ENCODE data around the gene UGGT2.
"Not testable (repeated sequence)": the region's sequence is repeated elsewhere in the genome, so short reads cannot be mapped to it uniquely, and the experiment has no call there.

Gene UGGT2

DNA sequence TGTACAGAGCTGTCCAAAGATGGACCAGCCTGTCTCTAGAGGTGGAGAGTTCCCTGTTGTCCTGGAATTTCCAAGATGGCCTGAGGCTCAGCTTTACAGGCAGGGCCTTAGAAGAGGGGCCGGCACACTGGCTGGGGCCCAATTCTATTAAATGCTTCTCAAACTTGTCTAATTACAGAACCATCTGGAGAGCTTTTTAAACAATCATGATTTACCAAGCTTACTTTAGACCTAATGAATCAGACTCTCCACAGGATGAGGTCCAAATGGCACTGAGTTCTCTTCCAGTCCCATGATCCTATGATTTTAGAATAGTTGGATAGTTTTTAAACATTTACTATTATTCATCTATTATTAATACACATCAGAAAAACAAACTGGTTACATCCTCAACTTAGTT is 252.8 kb downstream of the UGGT2 start:
- H2AFZ ChIP-seq (ENCODE audit: low read length, unreplicated experiment) = no peak overlapping the region
- H3K27me3 ChIP-seq (ENCODE audit: insufficient read depth, low read length) = no peaks in the 10 kb centered on the region
- H3K27ac ChIP-seq (ENCODE audit: low read depth, low read length) = no peak overlapping the region
- no peak overlapping the region for H3K4me3 ChIP-seq (ENCODE audit: low read depth, low read length)
- H3K79me2 ChIP-seq (ENCODE audit: control insufficient read depth, insufficient read depth, low read length, unreplicated experiment) = no peaks in the 10 kb centered on the region
- H3K36me3 ChIP-seq (ENCODE audit: insufficient read depth, low read length) = no peaks in the 10 kb centered on the region
- H3K4me1 ChIP-seq (ENCODE audit: control insufficient read depth, insufficient read depth, low read length, unreplicated experiment) = no peaks in the 10 kb centered on the region

DNA sequence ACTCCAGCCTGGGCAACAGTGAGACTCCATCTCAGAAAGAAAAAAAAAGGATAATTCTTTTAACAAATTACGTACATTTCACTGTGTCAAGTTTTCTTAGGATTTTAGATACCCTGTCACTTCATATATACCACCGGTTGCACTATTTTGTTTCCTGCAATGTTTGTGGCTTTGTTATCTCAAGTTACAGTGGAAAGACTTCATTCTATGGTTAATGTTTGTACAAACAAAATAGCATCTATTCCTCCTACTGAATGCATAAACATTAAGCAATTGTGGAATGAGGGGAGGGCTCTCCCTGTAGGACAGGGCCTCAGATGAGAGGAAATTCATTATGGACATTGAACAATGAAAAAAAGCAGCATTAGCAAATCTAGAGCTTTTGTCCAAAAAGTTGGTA is 256.2 kb downstream of the UGGT2 start:
- no peaks in the 10 kb centered on the region for H3K4me1 ChIP-seq (ENCODE audit: control insufficient read depth, insufficient read depth, low read length, unreplicated experiment)
- H2AFZ ChIP-seq (ENCODE audit: low read length, unreplicated experiment) = no peak overlapping the region

DNA sequence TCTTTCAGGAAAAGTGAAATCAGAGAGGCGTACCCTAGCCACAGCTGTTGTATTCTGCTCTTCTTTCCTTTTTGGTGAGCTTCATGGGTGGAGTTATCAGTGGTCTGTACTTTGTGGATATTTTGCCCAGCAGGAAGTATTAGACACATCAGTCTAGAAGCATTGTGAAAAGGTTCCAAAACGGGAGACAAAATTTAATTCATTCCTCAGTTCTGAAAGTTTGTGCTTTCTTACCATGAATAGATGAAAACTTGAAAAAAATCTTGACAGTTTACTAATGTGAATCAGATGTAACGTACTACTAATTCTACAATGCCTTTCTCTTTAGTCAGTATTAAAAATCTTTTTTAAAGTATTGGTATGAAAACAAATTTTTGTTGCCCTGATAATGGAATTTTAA is 259.4 kb downstream of the UGGT2 start:
- no peaks in the 10 kb centered on the region for H3K79me2 ChIP-seq (ENCODE audit: control insufficient read depth, insufficient read depth, low read length, unreplicated experiment)
- H2AFZ ChIP-seq (ENCODE audit: low read length, unreplicated experiment) = no peak overlapping the region
- peaks cover 9% of the 10 kb centered on the region for H3K36me3 ChIP-seq (ENCODE audit: insufficient read depth, low read length)
- no peaks in the 10 kb centered on the region for H3K27me3 ChIP-seq (ENCODE audit: insufficient read depth, low read length)
- no peak overlapping the region for H3K27ac ChIP-seq (ENCODE audit: low read depth, low read length)
- no peaks in the 10 kb centered on the region for H3K4me1 ChIP-seq (ENCODE audit: control insufficient read depth, insufficient read depth, low read length, unreplicated experiment)
- H3K4me3 ChIP-seq (ENCODE audit: low read depth, low read length) = no peak overlapping the region

More for the DNA sequence above, 256.2 kb downstream of the UGGT2 start:
- Histone ChIP-seq H3K36me3 (ENCODE audit: insufficient read depth, low read length) (no peaks in the 10 kb centered on the region), H3K4me3 (ENCODE audit: low read depth, low read length) (no peak overlapping the region), H3K79me2 (ENCODE audit: control insufficient read depth, insufficient read depth, low read length, unreplicated experiment) (no peaks in the 10 kb centered on the region), H3K27ac (ENCODE audit: low read depth, low read length) (no peak overlapping the region), H3K27me3 (ENCODE audit: insufficient read depth, low read length) (no peaks in the 10 kb centered on the region)

DNA sequence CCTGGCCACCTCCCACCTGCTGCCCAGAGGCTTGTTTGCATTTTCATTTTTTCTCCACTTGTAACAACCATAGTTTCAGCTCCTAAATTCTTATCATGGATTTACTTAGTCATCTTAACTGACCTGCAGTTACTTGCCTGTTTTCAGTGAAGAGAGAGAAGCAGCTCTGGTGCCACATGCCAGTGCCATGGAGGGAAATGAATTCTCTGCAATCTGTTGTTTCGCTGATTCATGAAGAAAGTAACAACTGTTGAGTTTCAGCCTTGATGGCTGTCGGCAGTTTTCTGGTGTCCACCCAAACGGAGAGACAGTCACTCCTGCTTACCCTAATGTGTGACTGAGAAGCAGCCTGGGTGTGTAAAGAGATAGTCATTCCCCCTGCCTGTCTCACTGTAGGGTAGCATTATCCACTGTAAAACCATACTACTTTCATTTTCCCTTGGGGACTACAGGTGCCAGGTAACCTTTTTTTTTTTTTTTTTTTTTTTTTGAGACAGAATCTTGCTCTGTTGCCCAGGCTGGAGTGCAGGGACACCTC is 260.1 kb downstream of the UGGT2 start:
- no peak overlapping the region for H3K27ac ChIP-seq (ENCODE audit: low read depth, low read length)
- H3K4me3 ChIP-seq (ENCODE audit: low read depth, low read length) = no peak overlapping the region
- H3K4me1 ChIP-seq (ENCODE audit: control insufficient read depth, insufficient read depth, low read length, unreplicated experiment) = no peaks in the 10 kb centered on the region
- H3K79me2 ChIP-seq (ENCODE audit: control insufficient read depth, insufficient read depth, low read length, unreplicated experiment) = no peaks in the 10 kb centered on the region
- peaks cover 9% of the 10 kb centered on the region for H3K36me3 ChIP-seq (ENCODE audit: insufficient read depth, low read length)
- H3K27me3 ChIP-seq (ENCODE audit: insufficient read depth, low read length) = no peaks in the 10 kb centered on the region
- H2AFZ ChIP-seq (ENCODE audit: low read length, unreplicated experiment) = no peak overlapping the region

DNA sequence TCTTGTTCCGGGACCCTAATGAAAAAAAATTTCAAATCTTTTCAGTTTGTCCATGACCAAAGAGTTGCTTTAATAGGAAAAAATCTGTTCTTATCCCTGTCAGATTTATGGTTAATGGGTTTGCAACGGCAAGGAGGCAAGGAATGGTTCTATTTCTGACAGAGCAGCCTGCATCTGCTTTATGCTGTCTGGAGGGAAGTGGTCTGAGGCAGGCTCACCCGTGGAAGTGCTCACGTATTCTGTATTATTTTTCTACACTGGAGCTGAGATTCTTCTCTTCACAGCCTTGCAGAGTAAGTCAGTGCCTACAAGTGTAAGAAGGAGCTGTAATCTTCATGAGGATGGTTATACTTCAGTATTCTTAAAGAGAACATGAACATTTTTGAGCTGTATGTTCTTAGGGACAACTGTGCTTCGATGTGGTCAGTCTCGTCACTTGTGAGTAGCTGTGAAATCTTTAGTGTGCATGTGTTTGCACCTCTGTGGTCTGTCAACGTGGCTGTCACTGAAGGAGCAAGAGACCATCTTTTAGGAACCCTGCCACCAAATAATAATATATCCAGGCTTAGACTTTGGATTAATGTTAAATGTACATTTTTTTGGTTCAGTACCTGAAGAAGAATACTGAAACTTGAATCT is 262.0 kb downstream of the UGGT2 start:
- Histone ChIP-seq H3K79me2 (ENCODE audit: control insufficient read depth, insufficient read depth, low read length, unreplicated experiment) (no peaks in the 10 kb centered on the region), H2AFZ (ENCODE audit: low read length, unreplicated experiment) (no peak overlapping the region), H3K4me3 (ENCODE audit: low read depth, low read length) (no peak overlapping the region), H3K36me3 (ENCODE audit: insufficient read depth, low read length) (peaks cover 14% of the 10 kb centered on the region), H3K4me1 (ENCODE audit: control insufficient read depth, insufficient read depth, low read length, unreplicated experiment) (no peaks in the 10 kb centered on the region), H3K27ac (ENCODE audit: low read depth, low read length) (no peak overlapping the region), H3K27me3 (ENCODE audit: insufficient read depth, low read length) (no peaks in the 10 kb centered on the region)

DNA sequence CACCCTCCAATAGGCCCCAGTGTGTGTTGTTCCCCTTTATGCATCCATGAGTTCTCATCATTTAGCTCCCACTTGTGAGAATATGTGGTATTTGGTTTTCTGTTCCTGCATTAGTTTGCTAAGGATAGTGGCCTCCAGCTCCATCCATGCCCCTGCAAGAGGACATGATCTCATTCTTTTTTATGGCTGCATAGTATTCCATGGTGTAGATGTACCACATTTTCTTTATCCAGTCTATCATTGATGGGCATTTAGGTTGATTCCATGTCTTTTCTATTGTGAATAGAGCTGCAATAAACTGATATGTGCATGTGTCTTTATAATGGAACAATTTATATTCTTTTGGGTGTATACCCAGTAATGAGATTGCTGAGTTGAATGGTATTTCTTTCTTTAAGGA is 263.9 kb downstream of the UGGT2 start:
- not testable (repeated sequence) for H3K79me2 ChIP-seq (ENCODE audit: control insufficient read depth, insufficient read depth, low read length, unreplicated experiment); H3K4me3 ChIP-seq (ENCODE audit: low read depth, low read length); H2AFZ ChIP-seq (ENCODE audit: low read length, unreplicated experiment); H3K27me3 ChIP-seq (ENCODE audit: insufficient read depth, low read length); H3K27ac ChIP-seq (ENCODE audit: low read depth, low read length); H3K4me1 ChIP-seq (ENCODE audit: control insufficient read depth, insufficient read depth, low read length, unreplicated experiment)
- H3K36me3 ChIP-seq (ENCODE audit: insufficient read depth, low read length) = peaks cover 14% of the 10 kb centered on the region

DNA sequence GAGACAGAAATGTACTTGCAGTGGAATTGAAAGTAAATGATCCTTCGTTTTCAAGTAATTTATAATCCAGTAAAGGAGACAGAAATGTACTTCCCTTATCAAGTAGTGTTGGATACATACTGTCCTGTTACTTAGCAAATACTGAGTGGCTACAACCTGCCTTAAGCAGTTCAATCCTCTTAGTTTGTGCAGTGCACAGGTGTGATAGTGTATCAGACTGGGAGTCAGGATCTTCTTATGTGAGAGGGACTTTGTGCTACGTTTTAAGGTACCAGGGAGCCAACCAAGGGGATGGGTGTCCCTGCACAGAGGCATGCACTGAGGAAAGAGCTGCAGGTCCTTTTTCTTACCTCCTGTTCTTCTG is 265.1 kb downstream of the UGGT2 start:
- H3K36me3 ChIP-seq (ENCODE audit: insufficient read depth, low read length) = peaks cover 14% of the 10 kb centered on the region
- H3K27ac ChIP-seq (ENCODE audit: low read depth, low read length) = no peak overlapping the region
- H3K4me1 ChIP-seq (ENCODE audit: control insufficient read depth, insufficient read depth, low read length, unreplicated experiment) = peaks cover 15% of the 10 kb centered on the region
- H3K27me3 ChIP-seq (ENCODE audit: insufficient read depth, low read length) = no peaks in the 10 kb centered on the region
- H3K4me3 ChIP-seq (ENCODE audit: low read depth, low read length) = no peak overlapping the region
- H2AFZ ChIP-seq (ENCODE audit: low read length, unreplicated experiment) = no peak overlapping the region
- H3K79me2 ChIP-seq (ENCODE audit: control insufficient read depth, insufficient read depth, low read length, unreplicated experiment) = no peaks in the 10 kb centered on the region

DNA sequence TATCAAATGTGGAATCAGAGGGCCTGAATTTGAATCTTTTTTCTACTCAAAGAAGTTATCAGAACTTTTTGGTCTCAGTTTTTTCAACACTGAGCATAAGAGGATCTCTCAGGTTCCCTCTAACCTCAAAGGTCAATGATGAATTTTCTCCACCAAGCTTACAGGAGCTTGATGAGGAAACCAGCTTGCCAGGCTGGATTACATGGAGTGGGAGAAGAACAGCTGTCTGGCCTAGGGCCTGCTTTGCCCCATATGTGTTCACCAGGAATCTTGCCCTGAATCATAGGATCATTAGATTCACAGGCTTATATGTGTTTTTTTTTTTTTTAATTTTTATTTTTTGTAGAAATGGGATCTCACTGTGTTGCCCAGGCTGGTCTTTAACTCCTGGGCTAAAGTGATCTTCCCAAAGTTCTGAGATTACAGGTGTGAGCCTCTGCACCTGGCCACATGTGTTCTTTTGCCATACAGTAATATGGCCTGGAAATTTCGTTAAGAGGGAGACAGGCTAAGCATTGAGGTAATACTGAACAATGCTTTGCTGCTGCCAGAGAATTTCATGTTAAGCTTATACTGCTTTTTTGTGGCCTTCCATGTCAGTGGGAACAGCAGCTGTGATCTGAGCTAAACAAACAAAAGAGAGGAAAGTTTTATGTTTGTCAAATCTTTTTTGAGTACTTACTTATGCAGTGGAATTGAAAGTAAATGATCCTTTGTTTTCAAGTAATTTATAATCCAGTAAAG is 265.7 kb downstream of the UGGT2 start:
- H3K4me3 ChIP-seq (ENCODE audit: low read depth, low read length) = no peak overlapping the region
- no peaks in the 10 kb centered on the region for H3K79me2 ChIP-seq (ENCODE audit: control insufficient read depth, insufficient read depth, low read length, unreplicated experiment)
- H3K4me1 ChIP-seq (ENCODE audit: control insufficient read depth, insufficient read depth, low read length, unreplicated experiment) = peaks cover 15% of the 10 kb centered on the region
- H2AFZ ChIP-seq (ENCODE audit: low read length, unreplicated experiment) = no peak overlapping the region
- H3K36me3 ChIP-seq (ENCODE audit: insufficient read depth, low read length) = peaks cover 14% of the 10 kb centered on the region
- H3K27me3 ChIP-seq (ENCODE audit: insufficient read depth, low read length) = no peaks in the 10 kb centered on the region
- no peak overlapping the region for H3K27ac ChIP-seq (ENCODE audit: low read depth, low read length)

DNA sequence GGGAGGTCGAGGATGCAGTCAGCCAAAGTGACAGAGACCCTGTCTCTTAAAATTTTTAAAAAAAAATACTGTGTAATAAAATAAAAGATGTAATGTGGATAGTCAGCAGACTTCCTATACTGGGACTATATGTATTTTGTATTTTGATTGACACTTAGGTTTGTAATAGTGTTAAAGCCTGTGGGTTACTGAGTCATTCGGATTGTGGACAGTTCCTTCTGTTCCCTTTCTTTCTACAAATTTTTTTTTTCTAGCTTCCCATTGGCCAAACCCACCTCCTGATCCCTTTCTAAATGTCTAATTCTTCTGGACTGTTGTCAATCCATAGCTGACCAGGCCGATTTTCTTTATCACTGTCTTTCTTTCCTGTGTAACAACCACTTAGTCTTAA is 268.3 kb downstream of the UGGT2 start:
- Histone ChIP-seq H3K4me1 (ENCODE audit: control insufficient read depth, insufficient read depth, low read length, unreplicated experiment) (peaks cover 15% of the 10 kb centered on the region), H3K4me3 (ENCODE audit: low read depth, low read length) (no peak overlapping the region), H3K79me2 (ENCODE audit: control insufficient read depth, insufficient read depth, low read length, unreplicated experiment) (peaks cover 3% of the 10 kb centered on the region), H3K27me3 (ENCODE audit: insufficient read depth, low read length) (no peaks in the 10 kb centered on the region), H2AFZ (ENCODE audit: low read length, unreplicated experiment) (no peak overlapping the region), H3K36me3 (ENCODE audit: insufficient read depth, low read length) (peaks cover 12% of the 10 kb centered on the region), H3K27ac (ENCODE audit: low read depth, low read length) (peak overlapping the region; percentile 66)

DNA sequence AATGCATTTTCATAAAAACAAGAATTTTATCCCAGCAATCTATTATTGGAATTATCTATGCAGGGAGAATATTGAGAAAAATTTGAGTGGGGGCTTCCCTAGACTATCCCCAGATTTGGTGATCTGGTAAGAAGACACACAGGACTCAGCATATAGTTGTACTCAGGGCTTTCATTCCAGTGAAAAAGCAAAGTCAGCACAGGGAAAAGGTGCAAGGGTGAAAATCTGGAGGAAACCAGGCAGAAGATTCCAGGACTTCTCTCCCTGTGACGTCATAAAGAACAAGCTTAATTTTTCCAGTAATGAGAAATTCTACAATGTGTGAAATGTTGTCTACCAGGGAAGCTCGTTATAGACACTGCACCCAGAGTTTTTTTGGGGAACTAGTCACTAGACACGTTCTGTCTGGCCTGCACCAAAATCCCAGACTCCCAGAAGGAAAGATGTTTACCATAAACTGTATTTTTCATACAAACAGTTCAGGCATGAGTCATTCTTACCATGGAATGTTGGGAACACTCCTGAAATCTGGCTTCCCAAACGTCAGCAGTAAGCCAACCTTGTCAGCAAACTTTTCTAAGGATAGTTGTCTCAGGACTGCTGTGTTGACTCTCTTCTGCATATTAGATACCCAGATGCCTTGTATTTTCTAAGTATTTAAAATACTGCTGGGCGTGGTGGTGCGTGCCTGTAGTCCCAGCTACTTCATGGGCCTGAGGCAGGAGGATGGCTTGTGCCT is 268.9 kb downstream of the UGGT2 start:
- Histone ChIP-seq H3K27me3 (ENCODE audit: insufficient read depth, low read length) (no peaks in the 10 kb centered on the region), H3K4me3 (ENCODE audit: low read depth, low read length) (no peak overlapping the region), H3K79me2 (ENCODE audit: control insufficient read depth, insufficient read depth, low read length, unreplicated experiment) (peaks cover 3% of the 10 kb centered on the region), H3K4me1 (ENCODE audit: control insufficient read depth, insufficient read depth, low read length, unreplicated experiment) (peaks cover 15% of the 10 kb centered on the region), H3K27ac (ENCODE audit: low read depth, low read length) (peak overlapping the region; percentile 66), H2AFZ (ENCODE audit: low read length, unreplicated experiment) (no peak overlapping the region), H3K36me3 (ENCODE audit: insufficient read depth, low read length) (peaks cover 8% of the 10 kb centered on the region; the same call in 1 of the 2 replicates)

Data from ACC112 (cell line).